AG08395 (cell line): ENCODE data around the gene FOXD1.
A peak's percentile ranks its signal among the peaks of the same experiment; 100 is the strongest.
"Not testable (repeated sequence)": the region's sequence is repeated elsewhere in the genome, so short reads cannot be mapped to it uniquely, and the experiment has no call there.

ENCODE experiments used
- DNase-seq: peaks from one replicate; pipeline ENCODE4 v3.0.0; 2012; ENCODE audit warnings: mixed read lengths, low spot score

Gene FOXD1

GRCh38 chr5:73464016-73464745 is 15.6 kb upstream of the FOXD1 start:
- peak; percentile 70 for DNase-seq

- no peak for DNase-seq
These were observed 11.6 kb upstream of the FOXD1 start for GRCh38 chr5:73460133-73460532.

GRCh38 chr5:73459366-73459765 is 10.8 kb upstream of the FOXD1 start:
- DNase-seq = no peak

- DNase-seq = not testable (repeated sequence)
These were observed 7.9 kb upstream of the FOXD1 start for GRCh38 chr5:73456462-73456861.

- DNase-seq = peak; percentile 41
These were observed 5.9 kb upstream of the FOXD1 start for GRCh38 chr5:73454379-73455036.

GRCh38 chr5:73452215-73452614 is 3.6 kb upstream of the FOXD1 start:
- DNase-seq = no peak

- peak; percentile 64 for DNase-seq
These were observed 2.9 kb upstream of the FOXD1 start for GRCh38 chr5:73451224-73452130.

- no peak for DNase-seq
These were observed 2.2 kb upstream of the FOXD1 start for GRCh38 chr5:73450672-73451223.

GRCh38 chr5:73450137-73450536 is 1.6 kb upstream of the FOXD1 start:
- DNase-seq = no peak

GRCh38 chr5:73447530-73448462 is 781 bp downstream of the FOXD1 start:
- DNase-seq = peak; percentile 34

- DNase-seq = no peak
These were observed 1.7 kb downstream of the FOXD1 start for GRCh38 chr5:73446631-73447529.

- no peak for DNase-seq
These were observed 2.6 kb downstream of the FOXD1 start for GRCh38 chr5:73445665-73446630.

- DNase-seq = no peak
These were observed 3.8 kb downstream of the FOXD1 start for GRCh38 chr5:73444499-73445438.

GRCh38 chr5:73443829-73444498 is 4.6 kb downstream of the FOXD1 start:
- no peak for DNase-seq

- no peak for DNase-seq
These were observed 5.5 kb downstream of the FOXD1 start for GRCh38 chr5:73442996-73443627.

- no peak for DNase-seq
These were observed 6.3 kb downstream of the FOXD1 start for GRCh38 chr5:73442231-73442811.
